CD4-positive, CD25-positive, alpha-beta regulatory T cell (primary cell): Measurements from ENCODE around the gene NHSL1. TPM values are rescaled to one million over a fixed set of nuclear protein-coding genes. Genes with fewer than 3 reads are reported as not detected.

ENCODE experiments used
- ATAC-seq, 2 donors: fragments of 150-1000 bp; cut with Tn5 transposase; one replicate each; pipeline ENCODE4 v1.10.0; 2021; ENCODE audit warnings: low read depth in 2 of 2, moderate number of reproducible peaks in 2 of 2, moderate library complexity in 1 of 2
- DNase-seq, 3 donors: peaks; one replicate each; pipeline versions ENCODE4 v3.0.0 to v3.0.0-alpha.2; 2012 to 2022; ENCODE audit warnings: mixed read lengths in 1 of 3
- H3K27ac ChIP-seq: one replicate; pipeline ENCODE4 v1.7.0; 2013; ENCODE audit warnings: mild to moderate bottlenecking, low read length; ENCODE audit not compliant: insufficient read depth, poor library complexity, severe bottlenecking
- H3K27me3 ChIP-seq: one replicate; pipeline ENCODE4 v1.7.0; 2013; ENCODE audit warnings: low read length; ENCODE audit not compliant: control insufficient read depth, insufficient read depth
- H3K36me3 ChIP-seq: one replicate; pipeline ENCODE4 v1.7.0; 2013; ENCODE audit warnings: mild to moderate bottlenecking, low read length, moderate library complexity; ENCODE audit not compliant: control insufficient read depth, insufficient read depth
- H3K4me1 ChIP-seq: 2 replicates; pipeline ENCODE4 v1.7.0; 2013; ENCODE audit warnings: mild to moderate bottlenecking, low read length; ENCODE audit not compliant: insufficient read depth, control insufficient read depth, poor library complexity, severe bottlenecking
- H3K4me3 ChIP-seq: one replicate; pipeline ENCODE4 v1.7.0; 2013; ENCODE audit warnings: low read depth, mild to moderate bottlenecking, low read length, moderate library complexity
- H3K9me3 ChIP-seq, 2 experiments: 1 replicate in 1 of 2; 2 replicates in 1 of 2; pipeline ENCODE4 v1.7.0; 2013; ENCODE audit warnings: low read length in 2 of 2, mild to moderate bottlenecking in 1 of 2, moderate library complexity in 1 of 2; ENCODE audit not compliant: control insufficient read depth in 2 of 2
- H3K27ac Mint-ChIP-seq, 3 donors: one replicate each; pipeline ENCODE4 v1.8.0; 2020 to 2022; ENCODE audit warnings: mild to moderate bottlenecking in 3 of 3, mixed read lengths in 3 of 3, moderate library complexity in 2 of 3
- H3K27me3 Mint-ChIP-seq: one replicate; pipeline ENCODE4 v1.8.0; 2022; ENCODE audit warnings: mild to moderate bottlenecking, mixed read lengths
- H3K36me3 Mint-ChIP-seq: one replicate; pipeline ENCODE4 v1.8.0; 2020; ENCODE audit warnings: mixed read lengths
- H3K4me1 Mint-ChIP-seq, 4 donors: one replicate each; pipeline ENCODE4 v1.8.0; 2020 to 2022; ENCODE audit warnings: mixed read lengths in 4 of 4, mild to moderate bottlenecking in 1 of 4
- H3K4me3 Mint-ChIP-seq, 4 donors: one replicate each; pipeline ENCODE4 v1.8.0; 2020 to 2022; ENCODE audit warnings: mild to moderate bottlenecking in 4 of 4, mixed read lengths in 4 of 4, moderate library complexity in 3 of 4
- H3K9me3 Mint-ChIP-seq, 7 donors: one replicate each; pipeline ENCODE4 v1.8.0; 2020 to 2022; ENCODE audit warnings: mixed read lengths in 7 of 7, mild to moderate bottlenecking in 3 of 7, moderate library complexity in 2 of 7
- polyA plus RNA-seq, 4 donors: library from polyadenylated mRNA; unstranded; fragments of 300-500 nt; fragmentation: Illumina TruSeq; gene quantifications; one replicate each; pipeline ENCODE4 v1.2.3, GENCODE V29; 2021
- total RNA-seq: library from RNA; stranded (reverse); gene quantifications from one replicate; pipeline ENCODE4 v1.2.3, GENCODE V29; 2022

NHSL1 gene
- total and polyA plus RNA-seq, 5 donors from 2014 or later: 0.03 TPM; not detected in 4

- Mint-ChIP-seq H3K4me1 (no peaks in the 10 kb centered on the region), H3K27ac (no peak overlapping the region), H3K4me3 (no peak overlapping the region), H3K9me3 (peaks cover 0 to 2% (median 0%) of the 10 kb centered on the region in 7 donors), H3K36me3 (no peaks in the 10 kb centered on the region), H3K27me3 (peaks cover 7% of the 10 kb centered on the region)
- Histone ChIP-seq H3K9me3 (no peaks in the 10 kb centered on the region), H3K4me3 (no peak overlapping the region), H3K36me3 (no peaks in the 10 kb centered on the region), H3K27ac (no peak overlapping the region), H3K4me1 (no peaks in the 10 kb centered on the region), H3K27me3 (peaks cover 4% of the 10 kb centered on the region)
- DNase-seq: no peak
- ATAC-seq: no peak
Measured at GRCh38 chr6:138468320-138469015, 30.8 kb downstream of the NHSL1 start.

GRCh38 chr6:138467901-138468300 lies 31.4 kb downstream of the NHSL1 start:
- Histone ChIP-seq H3K4me1 (no peaks in the 10 kb centered on the region), H3K36me3 (no peaks in the 10 kb centered on the region), H3K27ac (no peak overlapping the region), H3K27me3 (peaks cover 4% of the 10 kb centered on the region), H3K4me3 (no peak overlapping the region), H3K9me3 (no peaks in the 10 kb centered on the region)
- Mint-ChIP-seq H3K9me3 (peaks cover 0 to 2% (median 0%) of the 10 kb centered on the region in 7 donors), H3K36me3 (no peaks in the 10 kb centered on the region), H3K27me3 (peaks cover 4% of the 10 kb centered on the region), H3K4me1 (no peaks in the 10 kb centered on the region), H3K27ac (no peak overlapping the region), H3K4me3 (no peak overlapping the region)
- no peak for DNase-seq
- ATAC-seq: no peak

- Histone ChIP-seq H3K27ac (no peak overlapping the region), H3K9me3 (no peaks in the 10 kb centered on the region), H3K27me3 (peaks cover 2% of the 10 kb centered on the region), H3K36me3 (no peaks in the 10 kb centered on the region), H3K4me1 (no peaks in the 10 kb centered on the region), H3K4me3 (no peak overlapping the region)
- Mint-ChIP-seq H3K4me3 (no peak overlapping the region), H3K27ac (peak overlapping the region in 1 of 3 donors; percentile 43), H3K9me3 (peaks cover 0 to 10% (median 6%) of the 10 kb centered on the region in 7 donors), H3K4me1 (peaks cover 0 to 3% (median 0%) of the 10 kb centered on the region in 4 donors), H3K27me3 (no peaks in the 10 kb centered on the region), H3K36me3 (no peaks in the 10 kb centered on the region)
- ATAC-seq: no peak
- no peak for DNase-seq
Measured at GRCh38 chr6:138465007-138465645, 34.2 kb downstream of the NHSL1 start.

- H3K36me3 Mint-ChIP-seq: no peaks in the 10 kb centered on the region
- H3K9me3 Mint-ChIP-seq: peaks cover 0 to 10% (median 6%) of the 10 kb centered on the region in 7 donors
- Histone ChIP-seq H3K9me3 (no peaks in the 10 kb centered on the region), H3K36me3 (no peaks in the 10 kb centered on the region), H3K4me1 (no peaks in the 10 kb centered on the region), H3K4me3 (no peak overlapping the region), H3K27me3 (no peaks in the 10 kb centered on the region), H3K27ac (no peak overlapping the region)
- no peak overlapping the region for H3K27ac Mint-ChIP-seq
- H3K27me3 Mint-ChIP-seq: no peaks in the 10 kb centered on the region
- no peak overlapping the region for H3K4me3 Mint-ChIP-seq
- no peak for ATAC-seq
- DNase-seq: no peak
- peaks cover 0 to 5% (median 2%) of the 10 kb centered on the region in 4 donors for H3K4me1 Mint-ChIP-seq
Measured at GRCh38 chr6:138464085-138464484, 35.2 kb downstream of the NHSL1 start.

- DNase-seq (no peak), ATAC-seq (no peak)
- H3K27ac ChIP-seq: no peak overlapping the region
- no peaks in the 10 kb centered on the region for H3K27me3 Mint-ChIP-seq
- no peaks in the 10 kb centered on the region for H3K9me3 ChIP-seq
- no peaks in the 10 kb centered on the region for H3K36me3 ChIP-seq
- peaks cover 4% of the 10 kb centered on the region for H3K4me1 ChIP-seq
- peaks cover 0 to 10% (median 6%) of the 10 kb centered on the region in 7 donors for H3K9me3 Mint-ChIP-seq
- no peak overlapping the region for H3K4me3 ChIP-seq
- peaks cover 6 to 9% (median 7%) of the 10 kb centered on the region in 4 donors for H3K4me1 Mint-ChIP-seq
- H3K36me3 Mint-ChIP-seq: no peaks in the 10 kb centered on the region
- no peaks in the 10 kb centered on the region for H3K27me3 ChIP-seq
- H3K4me3 Mint-ChIP-seq: no peak overlapping the region
- no peak overlapping the region for H3K27ac Mint-ChIP-seq
Measured at GRCh38 chr6:138461647-138462046, 37.6 kb downstream of the NHSL1 start.

- no peaks in the 10 kb centered on the region for H3K36me3 Mint-ChIP-seq
- H3K4me3 Mint-ChIP-seq: peak overlapping the region; percentile 59 to 84 (median 80)
- no peaks in the 10 kb centered on the region for H3K9me3 ChIP-seq
- H3K4me1 Mint-ChIP-seq: peaks cover 14 to 34% (median 23%) of the 10 kb centered on the region in 4 donors
- H3K27ac Mint-ChIP-seq: peak overlapping the region; percentile 81 to 94 (median 93)
- H3K4me1 ChIP-seq: peaks cover 25% of the 10 kb centered on the region
- no peaks in the 10 kb centered on the region for H3K27me3 Mint-ChIP-seq
- H3K4me3 ChIP-seq: peak overlapping the region; percentile 85
- no peaks in the 10 kb centered on the region for H3K27me3 ChIP-seq
- peak overlapping the region; percentile 77 for H3K27ac ChIP-seq
- peaks cover 0 to 2% (median 0%) of the 10 kb centered on the region in 7 donors for H3K9me3 Mint-ChIP-seq
- DNase-seq (no peak), ATAC-seq (no peak)
- no peaks in the 10 kb centered on the region for H3K36me3 ChIP-seq
Measured at GRCh38 chr6:138456401-138456790, 42.9 kb downstream of the NHSL1 start.

GRCh38 chr6:138455746-138456400 lies 43.4 kb downstream of the NHSL1 start:
- peak overlapping the region; percentile 81 to 94 (median 93) for H3K27ac Mint-ChIP-seq
- peak overlapping the region; percentile 85 for H3K4me3 ChIP-seq

More at GRCh38 chr6:138455746-138456400, 43.4 kb downstream of the NHSL1 start:
- peaks cover 0 to 2% (median 0%) of the 10 kb centered on the region in 7 donors for H3K9me3 Mint-ChIP-seq
- Histone ChIP-seq H3K9me3 (no peaks in the 10 kb centered on the region), H3K4me1 (peaks cover 25% of the 10 kb centered on the region), H3K27ac (peak overlapping the region; percentile 77), H3K36me3 (no peaks in the 10 kb centered on the region), H3K27me3 (no peaks in the 10 kb centered on the region)
- peaks cover 3% of the 10 kb centered on the region for H3K27me3 Mint-ChIP-seq
- ATAC-seq: peak; percentile 74 to 86
- DNase-seq: peak; percentile 24 to 87 (median 61)
- no peaks in the 10 kb centered on the region for H3K36me3 Mint-ChIP-seq
- peaks cover 14 to 34% (median 23%) of the 10 kb centered on the region in 4 donors for H3K4me1 Mint-ChIP-seq
- peak overlapping the region; percentile 59 to 84 (median 80) for H3K4me3 Mint-ChIP-seq
